DOHH2 (cell line): ENCODE measurements around the gene TYRO3.

Experiments used
- EZH2phosphoT487 ChIP-seq: fragments of 200-600 bp; sonication (generic); IDR thresholded peaks from 2 replicates; pipeline ENCODE4 v1.6.1; 2017; ENCODE audit warnings: borderline replicate concordance, mild to moderate bottlenecking, antibody characterized with exemption, low read length, moderate library complexity, mixed read lengths
- TF ChIP-seq, protein P1 (sequence below): fragments of 200-600 bp; sonication (generic); IDR thresholded peaks from one replicate; pipeline ENCODE4 v1.5.1; 2014; ENCODE audit warnings: antibody characterized with exemption, mild to moderate bottlenecking, low read depth, low read length; ENCODE audit not compliant: poor library complexity, severe bottlenecking

DNA sequence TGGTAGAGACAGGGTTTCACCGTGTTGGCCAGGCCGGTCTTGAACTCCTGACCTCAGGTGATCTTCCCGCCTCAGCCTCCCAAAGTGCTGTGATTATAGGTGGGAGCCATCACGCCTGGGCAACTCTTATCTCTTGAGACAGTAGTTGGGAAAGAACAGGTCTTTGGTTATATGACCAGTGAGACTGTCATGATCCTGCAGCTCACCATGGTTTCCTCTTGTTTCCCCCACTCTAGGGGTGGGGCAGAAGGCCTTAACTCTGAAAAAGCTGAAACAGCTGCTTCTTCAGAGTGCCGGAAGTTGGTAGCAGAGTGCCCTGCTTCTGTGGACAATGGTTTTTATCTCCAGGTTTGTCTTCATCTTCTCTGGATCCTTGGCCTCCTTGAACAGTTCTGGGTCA lies 4.7 kb upstream of the TYRO3 start:
- TF ChIP-seq, protein P1, sequence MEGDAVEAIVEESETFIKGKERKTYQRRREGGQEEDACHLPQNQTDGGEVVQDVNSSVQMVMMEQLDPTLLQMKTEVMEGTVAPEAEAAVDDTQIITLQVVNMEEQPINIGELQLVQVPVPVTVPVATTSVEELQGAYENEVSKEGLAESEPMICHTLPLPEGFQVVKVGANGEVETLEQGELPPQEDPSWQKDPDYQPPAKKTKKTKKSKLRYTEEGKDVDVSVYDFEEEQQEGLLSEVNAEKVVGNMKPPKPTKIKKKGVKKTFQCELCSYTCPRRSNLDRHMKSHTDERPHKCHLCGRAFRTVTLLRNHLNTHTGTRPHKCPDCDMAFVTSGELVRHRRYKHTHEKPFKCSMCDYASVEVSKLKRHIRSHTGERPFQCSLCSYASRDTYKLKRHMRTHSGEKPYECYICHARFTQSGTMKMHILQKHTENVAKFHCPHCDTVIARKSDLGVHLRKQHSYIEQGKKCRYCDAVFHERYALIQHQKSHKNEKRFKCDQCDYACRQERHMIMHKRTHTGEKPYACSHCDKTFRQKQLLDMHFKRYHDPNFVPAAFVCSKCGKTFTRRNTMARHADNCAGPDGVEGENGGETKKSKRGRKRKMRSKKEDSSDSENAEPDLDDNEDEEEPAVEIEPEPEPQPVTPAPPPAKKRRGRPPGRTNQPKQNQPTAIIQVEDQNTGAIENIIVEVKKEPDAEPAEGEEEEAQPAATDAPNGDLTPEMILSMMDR: no peak
- no peak for TF ChIP-seq EZH2phosphoT487
